SHP77 (cell line): ENCODE results near the gene INTS6L.

Source experiments
- DNase-seq, 2 experiments: peaks; one replicate each; lab custom pipeline; 2025; lab: John Stamatoyannopoulos, UW

INTS6L gene

GRCh38 chrX:135520553-135521404 lies at the start of gene INTS6L:
TSS of gene INTS6L (plus strand) at chrX:135520660. CDS start at chrX:135520993, 333 bp downstream.
- DNase-seq: peak; percentile 78 to 85

- no peak for DNase-seq
Measured at GRCh38 chrX:135476378-135476777, 44.1 kb upstream of the INTS6L start.

- DNase-seq: peak; percentile 25 to 69
Measured at GRCh38 chrX:135477576-135477975, 42.9 kb upstream of the INTS6L start.

- DNase-seq: no peak
Measured at GRCh38 chrX:135480076-135480475, 40.4 kb upstream of the INTS6L start.

GRCh38 chrX:135481696-135482179 lies 38.7 kb upstream of the INTS6L start:
- peak; percentile 13 to 33 for DNase-seq

- no peak for DNase-seq
Measured at GRCh38 chrX:135484641-135485289, 35.7 kb upstream of the INTS6L start.

- DNase-seq: no peak
Measured at GRCh38 chrX:135489542-135489941, 30.9 kb upstream of the INTS6L start.

- DNase-seq: no peak
Measured at GRCh38 chrX:135490979-135491514, 29.4 kb upstream of the INTS6L start.

- no peak for DNase-seq
Measured at GRCh38 chrX:135494453-135494852, 26.0 kb upstream of the INTS6L start.

GRCh38 chrX:135497736-135498135 lies 22.7 kb upstream of the INTS6L start:
- DNase-seq: no peak

GRCh38 chrX:135498236-135498635 lies 22.2 kb upstream of the INTS6L start:
- DNase-seq: no peak

GRCh38 chrX:135505351-135505750 lies 15.1 kb upstream of the INTS6L start:
- no peak for DNase-seq

GRCh38 chrX:135509885-135510284 lies 10.6 kb upstream of the INTS6L start:
- no peak for DNase-seq

GRCh38 chrX:135512508-135513129 lies 7.8 kb upstream of the INTS6L start:
- DNase-seq: no peak

GRCh38 chrX:135513130-135513515 lies 7.3 kb upstream of the INTS6L start:
- no peak for DNase-seq

- DNase-seq: no peak
Measured at GRCh38 chrX:135516376-135516775, 4.1 kb upstream of the INTS6L start.

- no peak for DNase-seq
Measured at GRCh38 chrX:135518161-135518560, 2.3 kb upstream of the INTS6L start.

GRCh38 chrX:135520022-135520552 lies 373 bp upstream of the INTS6L start:
- DNase-seq: no peak

- DNase-seq: peak; percentile 52 to 77
Measured at GRCh38 chrX:135521405-135522131, 1.1 kb downstream of the INTS6L start.

GRCh38 chrX:135522132-135522530 lies 1.7 kb downstream of the INTS6L start:
- DNase-seq: no peak

GRCh38 chrX:135522878-135523693 lies 2.6 kb downstream of the INTS6L start:
- no peak for DNase-seq
